GM12878 (cell line): ENCODE data around the gene CLIP2. TPM values are rescaled to one million over a fixed set of nuclear protein-coding genes. Genes with fewer than 3 reads are reported as not detected.

Source experiments
- ATAC-seq: fragments of 200-7000 bp; cut with Tn5 transposase; 3 replicates; pipeline ENCODE4 v1.9.1; 2020; ENCODE audit warnings: mild to moderate bottlenecking, moderate library complexity
- BruUV-seq: library from RNA; stranded (reverse); fragments of 400-500 nt; replicated peaks from 2 replicates; lab custom pipeline; 2021; lab: Mats Ljungman, UMichigan
- CTCF ChIA-PET: fragments of 300-600 bp; sonication (Branson Sonifier 250); formaldehyde crosslinking; extraction: SDS; loops from one replicate; lab custom pipeline; 2021; ENCODE audit warnings: inconsistent platforms; lab: Yijun Ruan, JAX
- POLR2A ChIA-PET: fragments of 350-600 bp; formaldehyde crosslinking; extraction: SDS; loops from one replicate; lab custom pipeline; 2021; ENCODE audit warnings: inconsistent platforms; lab: Charles Lee
- RAD21 ChIA-PET: fragments of 300-600 bp; sonication (Branson Sonifier 250); formaldehyde crosslinking; loops from one replicate; lab custom pipeline; 2023; ENCODE audit warnings: antibody characterized with exemption; ENCODE audit not compliant: unreplicated experiment; lab: Charles Lee
- SMC1A ChIA-PET: fragments of 300-600 bp; sonication (Branson Sonifier 250); formaldehyde crosslinking; loops from one replicate; lab custom pipeline; 2023; ENCODE audit not compliant: unreplicated experiment, uncharacterized antibody; lab: Charles Lee
- DNase-seq: peaks from one replicate; pipeline ENCODE4 v3.0.0-alpha.2; 2011; ENCODE audit warnings: low read depth, low spot score
- FAIRE-seq: peaks from 3 replicates; lab custom pipeline; 2011; peaks lifted over from hg19 to GRCh38; lab: Jason Lieb, UNC
- H2AFZ ChIP-seq: 2 replicates; pipeline ENCODE4 v1.6.0; 2011; ENCODE audit warnings: low read depth, low read length, control low read depth; ENCODE audit not compliant: control insufficient read depth
- H3K27ac ChIP-seq: 2 replicates; pipeline ENCODE4 v1.5.1; 2011; ENCODE audit warnings: control low read depth; ENCODE audit not compliant: control insufficient read depth, insufficient read depth
- H3K27me3 ChIP-seq, 2 experiments: replicated peaks in 1 of 2; 2 replicates each; pipeline versions ENCODE4 v1.6.0 to v1.6.1; 2011; ENCODE audit warnings: low read length in 1 of 2; ENCODE audit not compliant: control insufficient read depth in 2 of 2, insufficient read depth in 2 of 2
- H3K36me3 ChIP-seq, 2 experiments: 2 replicates each; pipeline ENCODE4 v1.5.1; 2011; ENCODE audit warnings: low read length in 1 of 2; ENCODE audit not compliant: control insufficient read depth in 2 of 2, insufficient read depth in 2 of 2
- H3K4me1 ChIP-seq: 2 replicates; pipeline ENCODE4 v1.6.1; 2011; ENCODE audit warnings: mild to moderate bottlenecking, low read length, moderate library complexity, mixed read lengths; ENCODE audit not compliant: control insufficient read depth, insufficient read depth
- H3K4me2 ChIP-seq: 2 replicates; pipeline ENCODE4 v1.6.0; 2011; ENCODE audit warnings: control low read depth; ENCODE audit not compliant: control insufficient read depth, insufficient read depth
- H3K4me3 ChIP-seq: fragments of 200-600 bp; sonication (generic); 2 replicates; pipeline ENCODE4 v1.5.1; 2016
- H3K79me2 ChIP-seq: 2 replicates; pipeline ENCODE4 v1.6.0; 2011; ENCODE audit warnings: low read length; ENCODE audit not compliant: control insufficient read depth, insufficient read depth
- H3K9ac ChIP-seq: 2 replicates; pipeline ENCODE4 v1.8.0; 2011; ENCODE audit warnings: low read length, control low read depth, mixed read lengths; ENCODE audit not compliant: control insufficient read depth, insufficient read depth
- H3K9me3 ChIP-seq: replicated peaks from 3 replicates; pipeline ENCODE4 v1.5.1; 2011; ENCODE audit warnings: mild to moderate bottlenecking, low read length; ENCODE audit not compliant: control insufficient read depth, insufficient read depth
- H4K20me1 ChIP-seq: 2 replicates; pipeline ENCODE4 v1.6.0; 2011; ENCODE audit not compliant: control insufficient read depth, insufficient read depth
- FOXM1 ChIP-seq: IDR thresholded peaks from 2 replicates; pipeline ENCODE4 v1.6.1; 2012; ENCODE audit warnings: low read depth, mild to moderate bottlenecking, inconsistent platforms, low read length, moderate library complexity
- POLR2A ChIP-seq: IDR thresholded peaks from 2 replicates; pipeline ENCODE4 v1.6.1; 2011; ENCODE audit warnings: low read depth, mild to moderate bottlenecking, low read length
- POLR2AphosphoS2 ChIP-seq: IDR thresholded peaks from 2 replicates; pipeline ENCODE4 v1.6.1; 2011; ENCODE audit warnings: low read depth, mild to moderate bottlenecking, low read length, improper control_type of control experiment, moderate library complexity
- WGBS: methylation state at CpG from one replicate; pipeline ENCODE4 v1.1.6; 2016; ENCODE audit warnings: low lambda C conversion rate; ENCODE audit not compliant: insufficient replicate concordance, insufficient coverage; ENCODE audit errors: missing lambda C conversion rate; 5-methylcytosine and 5-hydroxymethylcytosine counted together
- in situ Hi-C: fragments of 300-500 bp; cut with MboI; formaldehyde crosslinking; loops from 9 replicates; pipeline ENCODE4 v1.14.3; 2018; ENCODE audit warnings: mixed read lengths
- intact Hi-C: fragments of 100-400 bp; cut with micrococcal nuclease; formaldehyde crosslinking; loops from one replicate; pipeline ENCODE4 v1.14.2; 2022; ENCODE audit not compliant: unreplicated experiment
- polyA plus RNA-seq, 11 experiments: library from polyadenylated mRNA; depleted of rRNA in 4 of 11; unstranded in 6 of 11; stranded (reverse) in 5 of 11; fragments of >200 nt; fragmentation: Nextera tagmentation in 4 of 11; fragmentation: Illumina TruSeq in 1 of 11; extraction: Ambion mirVana in 4 of 11; extraction: Trizol in 1 of 11; gene quantifications; 1 replicate in 1 of 11; 2 replicates in 10 of 11; pipeline versions ENCODE4 v1.2.1 to v1.2.3, GENCODE V29; 2011 to 2016; ENCODE audit warnings: inconsistent platforms in 2 of 11, missing spikeins in 2 of 11, low read depth in 1 of 11
- total RNA-seq, 4 experiments: library from RNA; depleted of rRNA in 3 of 4; stranded (reverse); fragments of >200 nt in 3 of 4; fragmentation: Illumina TruSeq in 1 of 4; extraction: Trizol in 1 of 4; gene quantifications; 2 replicates each; pipeline versions ENCODE4 v1.2.1 to v1.2.3, GENCODE V29; 2013 to 2021
- TF ChIP-seq, protein P1 (sequence below): fragments of 450-650 bp; formaldehyde crosslinking; IDR thresholded peaks from 2 replicates; pipeline ENCODE4 v1.4.0; 2020; ENCODE audit warnings: mild to moderate bottlenecking, moderate library complexity

Gene CLIP2
- total and polyA plus RNA-seq, 10 of the 15 experiments (the other 5 are each of a cell fraction or from before 2014, with no cell fraction given): 0.26 to 56.3 (median 21.0) TPM

DNA sequence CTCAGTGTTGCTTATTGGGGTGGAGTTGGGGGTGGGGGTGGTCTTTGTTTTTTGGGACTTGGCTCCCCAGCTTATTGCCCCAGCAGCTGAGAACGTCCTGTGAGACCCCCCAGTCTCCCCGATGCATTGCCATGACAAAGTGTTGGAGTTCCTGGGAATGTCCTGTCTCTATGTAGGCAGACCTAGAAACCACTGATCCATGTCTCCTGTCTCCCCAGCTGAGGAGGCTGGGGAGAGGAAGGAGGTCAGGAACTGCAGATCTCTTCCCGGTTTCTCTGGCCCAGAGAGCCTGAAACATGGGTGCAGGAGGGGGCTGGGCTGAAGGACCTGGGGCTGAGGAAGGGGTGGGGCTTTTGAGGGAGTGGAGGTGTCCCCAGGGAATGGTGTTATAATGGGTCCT is 84.3 kb downstream of the CLIP2 start (continued):
- no peak for TF ChIP-seq FOXM1
- no peak for TF ChIP-seq POLR2AphosphoS2

- no peak overlapping the region for H3K4me2 ChIP-seq
- BruUV-seq: no TSS peak
- no peaks in the 10 kb centered on the region; the same call in 1 of the 2 replicates for H3K4me1 ChIP-seq
- ChIA-PET RAD21 (interaction anchor here (1.4 kb wide), 1 partner anchor 25 kb away, joined by 4 read pairs; no protein-coding TSS in a partner anchor), POLR2A (no interaction called here)
- TF ChIP-seq, protein P1, sequence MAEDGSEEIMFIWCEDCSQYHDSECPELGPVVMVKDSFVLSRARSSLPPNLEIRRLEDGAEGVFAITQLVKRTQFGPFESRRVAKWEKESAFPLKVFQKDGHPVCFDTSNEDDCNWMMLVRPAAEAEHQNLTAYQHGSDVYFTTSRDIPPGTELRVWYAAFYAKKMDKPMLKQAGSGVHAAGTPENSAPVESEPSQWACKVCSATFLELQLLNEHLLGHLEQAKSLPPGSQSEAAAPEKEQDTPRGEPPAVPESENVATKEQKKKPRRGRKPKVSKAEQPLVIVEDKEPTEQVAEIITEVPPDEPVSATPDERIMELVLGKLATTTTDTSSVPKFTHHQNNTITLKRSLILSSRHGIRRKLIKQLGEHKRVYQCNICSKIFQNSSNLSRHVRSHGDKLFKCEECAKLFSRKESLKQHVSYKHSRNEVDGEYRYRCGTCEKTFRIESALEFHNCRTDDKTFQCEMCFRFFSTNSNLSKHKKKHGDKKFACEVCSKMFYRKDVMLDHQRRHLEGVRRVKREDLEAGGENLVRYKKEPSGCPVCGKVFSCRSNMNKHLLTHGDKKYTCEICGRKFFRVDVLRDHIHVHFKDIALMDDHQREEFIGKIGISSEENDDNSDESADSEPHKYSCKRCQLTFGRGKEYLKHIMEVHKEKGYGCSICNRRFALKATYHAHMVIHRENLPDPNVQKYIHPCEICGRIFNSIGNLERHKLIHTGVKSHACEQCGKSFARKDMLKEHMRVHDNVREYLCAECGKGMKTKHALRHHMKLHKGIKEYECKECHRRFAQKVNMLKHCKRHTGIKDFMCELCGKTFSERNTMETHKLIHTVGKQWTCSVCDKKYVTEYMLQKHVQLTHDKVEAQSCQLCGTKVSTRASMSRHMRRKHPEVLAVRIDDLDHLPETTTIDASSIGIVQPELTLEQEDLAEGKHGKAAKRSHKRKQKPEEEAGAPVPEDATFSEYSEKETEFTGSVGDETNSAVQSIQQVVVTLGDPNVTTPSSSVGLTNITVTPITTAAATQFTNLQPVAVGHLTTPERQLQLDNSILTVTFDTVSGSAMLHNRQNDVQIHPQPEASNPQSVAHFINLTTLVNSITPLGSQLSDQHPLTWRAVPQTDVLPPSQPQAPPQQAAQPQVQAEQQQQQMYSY (CRISPR knock-in tag): no peak
- peak; percentile 40; the same call in 1 of the 2 replicates for TF ChIP-seq POLR2A
- TF ChIP-seq, all 136 proteins: peak for 1
- WGBS: 98% methylated on average over 31 of the region's 31 CpGs
- FAIRE-seq: no peak
- Histone ChIP-seq H3K27me3 (no peaks in the 10 kb centered on the region), H3K79me2 (no peaks in the 10 kb centered on the region), H4K20me1 (no peaks in the 10 kb centered on the region; the same call in 1 of the 2 replicates), H3K27ac (no peak overlapping the region), H2AFZ (no peak overlapping the region), H3K9me3 (no peaks in the 10 kb centered on the region), H3K4me3 (no peak overlapping the region), H3K36me3 (peaks cover 6 to 21% of the 10 kb centered on the region in 2 experiments; a peak in 3 of 4 replicates), H3K9ac (no peak overlapping the region)
- SMC1A ChIA-PET: interaction anchor here (1.2 kb wide), 1 partner anchor 170 kb away, joined by 3 read pairs; no protein-coding TSS in a partner anchor
- CTCF ChIA-PET: interaction anchor here (1.0 to 1.1 kb wide), 2 partner anchors 25 to 73 kb away, joined by 3 read pairs; no protein-coding TSS in a partner anchor
- intact Hi-C loops: no loop called here
- no peak for DNase-seq
- in situ Hi-C loops: no loop called here
- ATAC-seq: no peak
These were observed 86.6 kb downstream of the CLIP2 start for GRCh38 chr7:74375726-74376220.
